HepG2 (cell line): ENCODE results near the gene LPCAT4. TPM values are rescaled to one million over a fixed set of nuclear protein-coding genes. Genes with fewer than 3 reads are reported as not detected.

Experiments used
- microRNA counts: library from miRNA; unstranded; fragments of <30 nt; microRNA quantifications from one replicate; lab custom pipeline; 2015
- microRNA-seq: library from miRNA; unstranded; fragments of <30 nt; microRNA quantifications from one replicate; pipeline ENCODE4, GENCODE V29; 2020
- polyA plus RNA-seq, 8 experiments: library from polyadenylated mRNA; depleted of rRNA in 3 of 8; stranded (reverse) in 7 of 8; unstranded in 1 of 8; fragments of >200 nt; fragmentation: Illumina TruSeq in 4 of 8; extraction: Trizol in 4 of 8; gene quantifications; 2 replicates each; pipeline versions ENCODE4 v1.2.1 to v1.2.3, GENCODE V29; 2011 to 2016; ENCODE audit warnings: low read depth in 4 of 8, missing spikeins in 1 of 8, mixed read lengths in 1 of 8; ENCODE audit not compliant: insufficient read depth in 1 of 8
- small RNA-seq, 3 experiments: library from RNA; depleted of rRNA; stranded (forward); fragments of <200 nt; gene quantifications; one replicate each; pipeline ENCODE3, GENCODE V24; 2012; ENCODE audit warnings: low read depth in 2 of 3, low replicate concordance in 1 of 3; ENCODE audit not compliant: insufficient read length in 3 of 3, insufficient read depth in 2 of 3
- total RNA-seq, 5 experiments: library from RNA; depleted of rRNA; stranded (reverse); fragments of >200 nt; fragmentation: Illumina TruSeq; extraction: Trizol; gene quantifications; 2 replicates each; pipeline ENCODE4 v1.2.3, GENCODE V29; 2016; ENCODE audit warnings: low read depth in 1 of 5

The LPCAT4 gene
- total and polyA plus RNA-seq, 2 of the 13 experiments (the other 11 are each of a cell fraction or from before 2014, with no cell fraction given), result 8.1 to 57.1 TPM

MicroRNAs within 50 kb of the gene (microRNA counts, 767-probe panel; counts per million panel counts)
- microRNA hsa-miR-1233 (lab: Ali Mortazavi, UCI), result not detected

Small RNAs within 50 kb of the gene (microRNA-seq; reads per million reads assigned to microRNA genes)
- not detected for gene MIR1233-1

Small RNAs within 50 kb of the gene (small RNA-seq; reads per million reads assigned to genes)
- gene MIR1233-1 (0 reads per million in 3 experiments), gene RF00019 (0 reads per million in 3 experiments)

Other genes with a start within 250 kb of the LPCAT4 start
- 42.8 and 43.9 TPM in 2 replicates for gene KATNBL1, start 157.1 kb downstream of the LPCAT4 start, total RNA-seq (2016; rRNA removed; fragmentation: Illumina TruSeq; extraction: Trizol)
- 19.3 and 23.4 TPM in 2 replicates for gene KATNBL1, start 157.1 kb downstream of the LPCAT4 start, polyA plus RNA-seq (2011; rRNA removed)
- gene EMC4, start 142.2 kb downstream of the LPCAT4 start, total RNA-seq (2016; rRNA removed; fragmentation: Illumina TruSeq; extraction: Trizol), result 104 and 113 TPM in 2 replicates
- gene EMC4, start 142.2 kb downstream of the LPCAT4 start, polyA plus RNA-seq (2011; rRNA removed), result 63.7 and 66.9 TPM in 2 replicates
- 10.1 and 15.2 TPM in 2 replicates for gene SLC12A6, start 29.4 kb downstream of the LPCAT4 start, total RNA-seq (2016; rRNA removed; fragmentation: Illumina TruSeq; extraction: Trizol)
- gene SLC12A6, start 29.4 kb downstream of the LPCAT4 start, polyA plus RNA-seq (2011; rRNA removed), result 27.9 and 30.1 TPM in 2 replicates
- gene NOP10, start 24.1 kb downstream of the LPCAT4 start, total RNA-seq (2016; rRNA removed; fragmentation: Illumina TruSeq; extraction: Trizol), result 239 and 316 TPM in 2 replicates
- gene NOP10, start 24.1 kb downstream of the LPCAT4 start, polyA plus RNA-seq (2011; rRNA removed), result 369 and 407 TPM in 2 replicates
- gene NUTM1, start 23.9 kb downstream of the LPCAT4 start, total RNA-seq (2016; rRNA removed; fragmentation: Illumina TruSeq; extraction: Trizol), result not detected in 2 replicates
- not detected in 2 replicates for gene NUTM1, start 23.9 kb downstream of the LPCAT4 start, polyA plus RNA-seq (2011; rRNA removed)
- gene GOLGA8A, start 70.6 kb upstream of the LPCAT4 start, total RNA-seq (2016; rRNA removed; fragmentation: Illumina TruSeq; extraction: Trizol), result 1.6 and 17.1 TPM in 2 replicates
- gene GOLGA8A, start 70.6 kb upstream of the LPCAT4 start, polyA plus RNA-seq (2011; rRNA removed), result 43.7 and 47.8 TPM in 2 replicates
- gene GOLGA8B, start 216.5 kb upstream of the LPCAT4 start, total RNA-seq (2016; rRNA removed; fragmentation: Illumina TruSeq; extraction: Trizol), result 6.0 and 38.8 TPM in 2 replicates
- 89.0 and 104 TPM in 2 replicates for gene GOLGA8B, start 216.5 kb upstream of the LPCAT4 start, polyA plus RNA-seq (2011; rRNA removed)